Measurements from ENCODE around the gene FOXRED2. TPM values are rescaled to one million over a fixed set of nuclear protein-coding genes. Genes with fewer than 3 reads are reported as not detected.

FOXRED2 gene
- total and polyA plus RNA-seq, 2 experiments from 2014 or later: 11.5 to 38.3 TPM

DNA sequence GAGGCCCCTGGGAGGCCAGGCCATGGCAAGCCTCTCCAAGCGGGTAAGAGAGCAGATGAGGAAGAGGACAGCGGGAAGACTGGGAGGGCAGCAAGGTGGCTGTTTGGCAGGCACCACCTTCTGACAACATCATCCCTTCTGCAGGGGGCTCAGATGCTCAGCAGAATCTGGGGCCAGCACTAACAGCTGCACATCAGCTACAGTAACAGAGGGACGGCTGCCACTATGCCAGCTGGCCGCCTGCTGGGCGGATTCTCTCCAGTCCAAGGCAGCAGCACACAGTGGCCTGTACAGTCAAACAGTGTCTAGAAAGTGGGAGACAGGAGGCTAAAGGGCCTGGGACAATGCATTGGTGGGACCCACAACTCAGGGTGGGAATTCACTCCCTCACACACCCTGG lies 14.7 kb downstream of the FOXRED2 start (continued):
- TF ChIP-seq, protein P1, sequence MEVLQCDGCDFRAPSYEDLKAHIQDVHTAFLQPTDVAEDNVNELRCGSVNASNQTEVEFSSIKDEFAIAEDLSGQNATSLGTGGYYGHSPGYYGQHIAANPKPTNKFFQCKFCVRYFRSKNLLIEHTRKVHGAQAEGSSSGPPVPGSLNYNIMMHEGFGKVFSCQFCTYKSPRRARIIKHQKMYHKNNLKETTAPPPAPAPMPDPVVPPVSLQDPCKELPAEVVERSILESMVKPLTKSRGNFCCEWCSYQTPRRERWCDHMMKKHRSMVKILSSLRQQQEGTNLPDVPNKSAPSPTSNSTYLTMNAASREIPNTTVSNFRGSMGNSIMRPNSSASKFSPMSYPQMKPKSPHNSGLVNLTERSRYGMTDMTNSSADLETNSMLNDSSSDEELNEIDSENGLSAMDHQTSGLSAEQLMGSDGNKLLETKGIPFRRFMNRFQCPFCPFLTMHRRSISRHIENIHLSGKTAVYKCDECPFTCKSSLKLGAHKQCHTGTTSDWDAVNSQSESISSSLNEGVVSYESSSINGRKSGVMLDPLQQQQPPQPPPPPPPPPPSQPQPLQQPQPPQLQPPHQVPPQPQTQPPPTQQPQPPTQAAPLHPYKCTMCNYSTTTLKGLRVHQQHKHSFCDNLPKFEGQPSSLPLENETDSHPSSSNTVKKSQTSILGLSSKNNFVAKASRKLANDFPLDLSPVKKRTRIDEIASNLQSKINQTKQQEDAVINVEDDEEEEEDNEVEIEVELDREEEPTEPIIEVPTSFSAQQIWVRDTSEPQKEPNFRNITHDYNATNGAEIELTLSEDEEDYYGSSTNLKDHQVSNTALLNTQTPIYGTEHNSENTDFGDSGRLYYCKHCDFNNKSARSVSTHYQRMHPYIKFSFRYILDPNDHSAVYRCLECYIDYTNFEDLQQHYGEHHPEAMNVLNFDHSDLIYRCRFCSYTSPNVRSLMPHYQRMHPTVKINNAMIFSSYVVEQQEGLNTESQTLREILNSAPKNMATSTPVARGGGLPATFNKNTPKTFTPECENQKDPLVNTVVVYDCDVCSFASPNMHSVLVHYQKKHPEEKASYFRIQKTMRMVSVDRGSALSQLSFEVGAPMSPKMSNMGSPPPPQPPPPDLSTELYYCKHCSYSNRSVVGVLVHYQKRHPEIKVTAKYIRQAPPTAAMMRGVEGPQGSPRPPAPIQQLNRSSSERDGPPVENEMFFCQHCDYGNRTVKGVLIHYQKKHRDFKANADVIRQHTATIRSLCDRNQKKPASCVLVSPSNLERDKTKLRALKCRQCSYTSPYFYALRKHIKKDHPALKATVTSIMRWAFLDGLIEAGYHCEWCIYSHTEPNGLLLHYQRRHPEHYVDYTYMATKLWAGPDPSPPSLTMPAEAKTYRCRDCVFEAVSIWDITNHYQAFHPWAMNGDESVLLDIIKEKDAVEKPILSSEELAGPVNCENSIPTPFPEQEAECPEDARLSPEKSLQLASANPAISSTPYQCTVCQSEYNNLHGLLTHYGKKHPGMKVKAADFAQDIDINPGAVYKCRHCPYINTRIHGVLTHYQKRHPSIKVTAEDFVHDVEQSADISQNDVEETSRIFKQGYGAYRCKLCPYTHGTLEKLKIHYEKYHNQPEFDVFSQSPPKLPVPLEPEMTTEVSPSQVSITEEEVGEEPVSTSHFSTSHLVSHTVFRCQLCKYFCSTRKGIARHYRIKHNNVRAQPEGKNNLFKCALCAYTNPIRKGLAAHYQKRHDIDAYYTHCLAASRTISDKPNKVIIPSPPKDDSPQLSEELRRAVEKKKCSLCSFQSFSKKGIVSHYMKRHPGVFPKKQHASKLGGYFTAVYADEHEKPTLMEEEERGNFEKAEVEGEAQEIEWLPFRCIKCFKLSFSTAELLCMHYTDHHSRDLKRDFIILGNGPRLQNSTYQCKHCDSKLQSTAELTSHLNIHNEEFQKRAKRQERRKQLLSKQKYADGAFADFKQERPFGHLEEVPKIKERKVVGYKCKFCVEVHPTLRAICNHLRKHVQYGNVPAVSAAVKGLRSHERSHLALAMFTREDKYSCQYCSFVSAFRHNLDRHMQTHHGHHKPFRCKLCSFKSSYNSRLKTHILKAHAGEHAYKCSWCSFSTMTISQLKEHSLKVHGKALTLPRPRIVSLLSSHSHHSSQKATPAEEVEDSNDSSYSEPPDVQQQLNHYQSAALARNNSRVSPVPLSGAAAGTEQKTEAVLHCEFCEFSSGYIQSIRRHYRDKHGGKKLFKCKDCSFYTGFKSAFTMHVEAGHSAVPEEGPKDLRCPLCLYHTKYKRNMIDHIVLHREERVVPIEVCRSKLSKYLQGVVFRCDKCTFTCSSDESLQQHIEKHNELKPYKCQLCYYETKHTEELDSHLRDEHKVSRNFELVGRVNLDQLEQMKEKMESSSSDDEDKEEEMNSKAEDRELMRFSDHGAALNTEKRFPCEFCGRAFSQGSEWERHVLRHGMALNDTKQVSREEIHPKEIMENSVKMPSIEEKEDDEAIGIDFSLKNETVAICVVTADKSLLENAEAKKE (CRISPR knock-in tag; IDR thresholded peaks at IDR 0.05): no peak
- TF ChIP-seq ZNF331 (CRISPR knock-in tag; IDR thresholded peaks at IDR 0.05; ENCODE audit: low read depth) (no peak), POLR2AphosphoS5 (IDR thresholded peaks at IDR 0.05; ENCODE audit: low read depth) (no peak)

DNA sequence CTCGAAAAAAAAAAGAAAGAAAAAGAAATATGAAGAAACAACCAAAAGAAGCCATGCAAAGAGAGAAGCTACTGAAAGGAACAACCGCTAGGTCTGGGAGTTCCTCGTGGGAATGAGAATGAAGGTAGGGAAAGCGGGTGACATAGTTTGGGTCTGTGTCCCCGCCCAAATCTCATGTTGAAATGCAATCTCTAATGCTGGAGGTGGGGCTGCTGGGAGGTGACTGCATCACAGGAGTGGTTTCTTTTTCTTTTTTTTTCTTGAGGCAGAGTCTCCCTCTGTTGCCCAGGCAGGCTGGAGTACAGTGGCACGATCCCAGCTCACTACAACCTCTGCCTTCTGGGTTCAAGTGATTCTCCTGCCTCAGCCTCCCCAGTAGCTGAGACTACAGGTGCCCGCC lies 15.7 kb downstream of the FOXRED2 start:
- no peaks in the 10 kb centered on the region; the same call in 1 of the 2 replicates for H3K36me3 ChIP-seq (ENCODE audit: insufficient read depth)
- Mint-ChIP-seq H3K27me3 (ENCODE audit: insufficient read depth, low read depth, poor library complexity) (no peaks in the 10 kb centered on the region), H3K27ac (no peak overlapping the region), H3K36me3 (ENCODE audit: low read depth) (peaks cover 49% of the 10 kb centered on the region), H3K4me3 (no peak overlapping the region), H3K9me3 (peaks cover 13% of the 10 kb centered on the region), H3K4me1 (no peaks in the 10 kb centered on the region)
- H3K4me1 ChIP-seq (ENCODE audit: insufficient read depth): no peaks in the 10 kb centered on the region
- H3K27ac ChIP-seq (ENCODE audit: low read depth): no peak overlapping the region
- H3K4me2 ChIP-seq: no peak overlapping the region
- no peaks in the 10 kb centered on the region for H4K20me1 ChIP-seq (replicated peaks; ENCODE audit: insufficient read depth)
- H3K79me2 ChIP-seq (replicated peaks; ENCODE audit: insufficient read depth): no peaks in the 10 kb centered on the region
- H3F3A ChIP-seq (replicated peaks; ENCODE audit: low read depth): no peaks in the 10 kb centered on the region
- H3K27me3 ChIP-seq (ENCODE audit: insufficient read depth): no peaks in the 10 kb centered on the region
- no peak overlapping the region for H3K4me3 ChIP-seq
- ATAC-seq: no peak
- H3K9me2 ChIP-seq (ENCODE audit: insufficient read depth): no peaks in the 10 kb centered on the region
- H2AFZ ChIP-seq: no peak overlapping the region
- no peak for DNase-seq (ENCODE audit: low spot score)
- no peak for TF ChIP-seq CREB1 (CRISPR knock-in tag; IDR thresholded peaks at IDR 0.05; ENCODE audit: low read depth)
- TF ChIP-seq, protein P1 (CRISPR knock-in tag; IDR thresholded peaks at IDR 0.05): no peak
- TF ChIP-seq, protein P2, sequence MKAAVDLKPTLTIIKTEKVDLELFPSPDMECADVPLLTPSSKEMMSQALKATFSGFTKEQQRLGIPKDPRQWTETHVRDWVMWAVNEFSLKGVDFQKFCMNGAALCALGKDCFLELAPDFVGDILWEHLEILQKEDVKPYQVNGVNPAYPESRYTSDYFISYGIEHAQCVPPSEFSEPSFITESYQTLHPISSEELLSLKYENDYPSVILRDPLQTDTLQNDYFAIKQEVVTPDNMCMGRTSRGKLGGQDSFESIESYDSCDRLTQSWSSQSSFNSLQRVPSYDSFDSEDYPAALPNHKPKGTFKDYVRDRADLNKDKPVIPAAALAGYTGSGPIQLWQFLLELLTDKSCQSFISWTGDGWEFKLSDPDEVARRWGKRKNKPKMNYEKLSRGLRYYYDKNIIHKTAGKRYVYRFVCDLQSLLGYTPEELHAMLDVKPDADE (IDR thresholded peaks at IDR 0.05): no peak

Data from GM23338 (cell line).